Nephron (organoid): ENCODE measurements around the gene KCNA4.
A peak's percentile ranks its signal among the peaks of the same experiment; 100 is the strongest.

Source experiments
- H3K27ac Mint-ChIP-seq, 3 experiments: 2 replicates each; pipeline ENCODE4 v1.8.0; 2020; ENCODE audit warnings: mixed read lengths in 3 of 3, mild to moderate bottlenecking in 2 of 3, moderate library complexity in 1 of 3
- H3K27me3 Mint-ChIP-seq: 2 replicates; pipeline ENCODE4 v1.8.0; 2021; ENCODE audit warnings: low read depth, mild to moderate bottlenecking, moderate library complexity, mixed read lengths
- H3K36me3 Mint-ChIP-seq: 2 replicates; pipeline ENCODE4 v1.8.0; 2020; ENCODE audit warnings: low read depth, mixed read lengths
- H3K4me1 Mint-ChIP-seq: 2 replicates; pipeline ENCODE4 v1.8.0; 2020; ENCODE audit warnings: mixed read lengths
- H3K4me3 Mint-ChIP-seq, 3 experiments: 2 replicates each; pipeline ENCODE4 v1.8.0; 2020; ENCODE audit warnings: mild to moderate bottlenecking in 3 of 3, mixed read lengths in 3 of 3, moderate library complexity in 2 of 3
- H3K9me3 Mint-ChIP-seq: 2 replicates; pipeline ENCODE4 v1.8.0; 2020; ENCODE audit warnings: mixed read lengths
- CTCF ChIP-seq, 3 experiments: fragments of 200-600 bp; sonication (generic); IDR thresholded peaks; one replicate each; pipeline ENCODE4 v1.5.0; 2021; ENCODE audit warnings: antibody characterized with exemption in 3 of 3; ENCODE audit not compliant: unreplicated experiment in 3 of 3

Gene KCNA4

GRCh38 chr11:30019481-30019880, 2.7 kb upstream of the KCNA4 start:
- H3K9me3 Mint-ChIP-seq, result peaks cover 3% of the 10 kb centered on the region
- no peaks in the 10 kb centered on the region for H3K4me1 Mint-ChIP-seq
- H3K27me3 Mint-ChIP-seq, result peaks cover 31% of the 10 kb centered on the region

DNA sequence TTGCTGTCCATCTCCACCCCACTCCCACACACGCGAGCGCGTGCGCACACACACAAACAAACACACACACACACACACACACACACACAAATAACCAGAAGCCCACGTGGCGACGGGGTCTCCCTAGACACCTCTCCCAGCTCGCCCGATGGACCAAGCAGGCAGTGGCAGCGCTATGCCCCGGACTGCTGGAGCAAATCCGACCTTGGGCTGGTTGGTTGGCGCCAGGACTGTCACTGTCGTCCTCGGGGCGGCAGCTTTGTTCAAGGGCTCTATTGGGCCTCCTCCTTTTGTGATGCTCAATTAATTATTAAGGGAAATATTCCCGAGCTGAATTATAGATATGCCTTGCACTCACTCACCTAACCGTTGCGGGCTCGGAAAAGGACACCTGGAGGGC, 1.7 kb upstream of the KCNA4 start:
- no peak overlapping the region for H3K27ac Mint-ChIP-seq
- H3K4me3 Mint-ChIP-seq, result peak overlapping the region; percentile 49 to 68 (median 61)
- no peaks in the 10 kb centered on the region for H3K4me1 Mint-ChIP-seq
- H3K27me3 Mint-ChIP-seq, result peaks cover 31% of the 10 kb centered on the region
- no peaks in the 10 kb centered on the region for H3K36me3 Mint-ChIP-seq
- H3K9me3 Mint-ChIP-seq, result peaks cover 3% of the 10 kb centered on the region
- TF ChIP-seq CTCF (IDR thresholded peaks at IDR 0.05; ENCODE audit: unreplicated experiment in 3 of 3), result no peak

More at GRCh38 chr11:30019481-30019880, 2.7 kb upstream of the KCNA4 start:
- TF ChIP-seq CTCF (IDR thresholded peaks at IDR 0.05; ENCODE audit: unreplicated experiment in 3 of 3), result no peak
- Mint-ChIP-seq H3K27ac (no peak overlapping the region), H3K36me3 (no peaks in the 10 kb centered on the region), H3K4me3 (no peak overlapping the region)

GRCh38 chr11:30017445-30017895, 640 bp upstream of the KCNA4 start:
- Mint-ChIP-seq H3K36me3 (no peaks in the 10 kb centered on the region), H3K4me3 (peak overlapping the region; percentile 58 to 78 (median 68)), H3K9me3 (no peaks in the 10 kb centered on the region), H3K4me1 (no peaks in the 10 kb centered on the region), H3K27ac (no peak overlapping the region), H3K27me3 (peaks cover 27% of the 10 kb centered on the region)
- no peak for TF ChIP-seq CTCF (IDR thresholded peaks at IDR 0.05; ENCODE audit: unreplicated experiment in 3 of 3)

DNA sequence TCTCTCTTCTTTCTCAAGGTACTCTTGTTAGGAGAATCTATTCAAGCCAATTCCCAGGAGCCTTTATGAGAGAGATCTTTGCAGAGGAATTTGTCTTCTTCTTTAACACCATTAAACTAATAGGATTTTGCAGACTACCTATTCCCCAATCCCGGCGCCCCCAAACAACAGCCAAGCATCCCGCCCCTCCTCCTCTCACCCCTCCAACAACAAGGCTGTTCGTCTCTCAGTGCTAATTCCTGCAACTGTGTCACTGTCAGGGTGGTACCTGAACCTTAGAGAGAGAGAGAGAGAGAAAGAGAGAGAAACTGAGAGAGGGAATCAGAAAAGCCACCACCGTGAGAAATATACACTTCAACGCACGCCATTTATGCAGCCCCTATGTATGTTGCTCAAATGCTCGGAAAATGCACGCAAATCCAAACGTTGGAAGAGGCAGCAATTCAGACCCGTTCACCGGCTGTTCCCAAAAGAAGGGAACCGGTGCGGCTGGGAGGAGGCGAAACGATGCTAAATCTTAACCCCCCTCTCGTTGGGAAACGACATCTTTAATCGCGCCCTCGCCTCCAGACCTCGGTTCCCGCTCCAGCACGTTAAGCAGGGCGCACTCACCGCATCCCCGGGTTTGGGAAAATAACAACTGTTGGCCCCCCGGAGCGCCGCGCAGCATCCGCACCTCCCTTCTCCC, 961 bp downstream of the KCNA4 start:
- Mint-ChIP-seq H3K27ac (no peak overlapping the region), H3K9me3 (no peaks in the 10 kb centered on the region), H3K27me3 (peaks cover 27% of the 10 kb centered on the region), H3K36me3 (no peaks in the 10 kb centered on the region), H3K4me1 (no peaks in the 10 kb centered on the region), H3K4me3 (no peak overlapping the region)
- TF ChIP-seq CTCF (IDR thresholded peaks at IDR 0.05; ENCODE audit: unreplicated experiment in 3 of 3), result no peak

DNA sequence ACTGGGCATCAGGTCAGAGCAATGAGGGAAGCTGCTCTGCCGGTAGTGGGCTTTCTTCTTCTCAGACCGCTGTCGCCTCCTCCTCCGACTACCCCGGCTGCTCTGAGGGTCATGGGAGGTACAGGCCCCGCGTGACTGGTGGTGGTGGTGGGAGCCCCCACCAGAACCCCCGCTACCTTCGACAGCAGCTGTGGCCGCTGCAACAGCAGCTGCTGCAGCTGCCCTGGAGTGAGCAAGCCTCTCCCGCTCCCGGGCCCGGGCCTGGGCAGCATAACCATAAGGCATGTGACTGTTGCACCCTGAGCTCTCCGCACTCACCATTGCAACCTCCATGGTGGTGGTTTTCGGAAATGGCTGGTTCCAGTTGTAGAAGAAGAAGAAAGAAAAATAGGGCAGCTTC, 4.5 kb downstream of the KCNA4 start:
- Mint-ChIP-seq H3K36me3 (no peaks in the 10 kb centered on the region), H3K9me3 (no peaks in the 10 kb centered on the region), H3K27me3 (peaks cover 2% of the 10 kb centered on the region), H3K4me1 (no peaks in the 10 kb centered on the region), H3K27ac (no peak overlapping the region), H3K4me3 (no peak overlapping the region)
- no peak for TF ChIP-seq CTCF (IDR thresholded peaks at IDR 0.05; ENCODE audit: unreplicated experiment in 3 of 3)

DNA sequence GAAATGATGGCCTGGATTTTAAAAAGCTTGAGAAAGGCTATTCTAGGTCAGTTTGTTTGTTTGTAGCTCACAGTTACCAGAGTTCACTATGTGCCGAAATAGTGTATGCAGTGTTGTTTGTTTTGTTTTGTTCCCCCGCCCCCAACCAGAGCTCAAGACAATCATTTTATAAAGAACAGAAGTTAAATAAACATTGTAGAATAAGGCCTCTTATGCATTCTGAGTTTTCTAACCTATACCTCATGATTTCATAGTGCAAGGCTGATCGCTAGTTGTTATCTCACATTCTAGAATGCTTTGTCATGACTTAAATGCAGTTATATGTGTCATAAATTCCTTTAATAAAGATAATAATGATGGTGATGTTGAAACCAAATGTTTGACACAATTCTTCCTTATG, 7.8 kb downstream of the KCNA4 start:
- Mint-ChIP-seq H3K36me3 (no peaks in the 10 kb centered on the region), H3K9me3 (no peaks in the 10 kb centered on the region), H3K27me3 (peaks cover 4% of the 10 kb centered on the region), H3K4me1 (no peaks in the 10 kb centered on the region), H3K27ac (no peak overlapping the region), H3K4me3 (no peak overlapping the region)
- no peak for TF ChIP-seq CTCF (IDR thresholded peaks at IDR 0.05; ENCODE audit: unreplicated experiment in 3 of 3)
